GM21717 (cell line): ENCODE data around the gene ERMAP.
"Not testable (repeated sequence)": the region's sequence is repeated elsewhere in the genome, so short reads cannot be mapped to it uniquely, and the experiment has no call there.

ENCODE experiments used
- ATAC-seq: cut with Tn5 transposase; IDR thresholded peaks from one replicate; pipeline ENCODE4 v1.9.1; 2021; ENCODE audit warnings: mild to moderate bottlenecking, moderate library complexity; ENCODE audit not compliant: unreplicated experiment

ERMAP gene

GRCh38 chr1:42806593-42806992 lies 10.3 kb upstream of the ERMAP start:
- ATAC-seq, result no peak

- no peak for ATAC-seq
Observed at GRCh38 chr1:42807056-42807668, 9.8 kb upstream of the ERMAP start.

- not testable (repeated sequence) for ATAC-seq
Observed at GRCh38 chr1:42814815-42815214, 2.1 kb upstream of the ERMAP start.

GRCh38 chr1:42815941-42816584 lies 859 bp upstream of the ERMAP start:
- peak; percentile 12 for ATAC-seq

- ATAC-seq, result no peak
Observed at GRCh38 chr1:42817440-42817767, 482 bp downstream of the ERMAP start.

- ATAC-seq, result no peak
Observed at GRCh38 chr1:42817976-42818375, 1.1 kb downstream of the ERMAP start.

GRCh38 chr1:42820813-42821212 lies 3.9 kb downstream of the ERMAP start:
- ATAC-seq, result no peak

- no peak for ATAC-seq
Observed at GRCh38 chr1:42821690-42822089, 4.8 kb downstream of the ERMAP start.

- ATAC-seq, result no peak
Observed at GRCh38 chr1:42822800-42823392, 6.0 kb downstream of the ERMAP start.

- ATAC-seq, result no peak
Observed at GRCh38 chr1:42824481-42825035, 7.6 kb downstream of the ERMAP start.

- ATAC-seq, result no peak
Observed at GRCh38 chr1:42825036-42825851, 8.3 kb downstream of the ERMAP start.

GRCh38 chr1:42830631-42831030 lies 13.7 kb downstream of the ERMAP start:
- ATAC-seq, result no peak

GRCh38 chr1:42831273-42831672 lies 14.4 kb downstream of the ERMAP start:
- no peak for ATAC-seq

GRCh38 chr1:42832641-42833240 lies 15.8 kb downstream of the ERMAP start:
- ATAC-seq, result no peak

GRCh38 chr1:42833981-42834380 lies 17.1 kb downstream of the ERMAP start:
- ATAC-seq, result no peak

- ATAC-seq, result no peak
Observed at GRCh38 chr1:42834803-42835202, 17.9 kb downstream of the ERMAP start.

- no peak for ATAC-seq
Observed at GRCh38 chr1:42835422-42835821, 18.5 kb downstream of the ERMAP start.

- ATAC-seq, result no peak
Observed at GRCh38 chr1:42837709-42838108, 20.8 kb downstream of the ERMAP start.

GRCh38 chr1:42838482-42839190 lies 21.7 kb downstream of the ERMAP start:
- ATAC-seq, result no peak

- no peak for ATAC-seq
Observed at GRCh38 chr1:42841010-42841409, 24.1 kb downstream of the ERMAP start.
